Heart left ventricle (tissue), 13 donors: ENCODE data around the gene CACNA1G.

Experiments
- POLR2A ChIP-seq, 2 donors: fragments of 450-650 bp; IDR thresholded peaks; one replicate each; pipeline ENCODE4 v1.6.1; 2017; ENCODE audit warnings: antibody characterized with exemption in 2 of 2, mild to moderate bottlenecking in 2 of 2, moderate library complexity in 2 of 2
- TF ChIP-seq, protein P1 (sequence below), 12 donors: fragments of 200-600 bp; sonication (generic) in 4 of 12; IDR thresholded peaks; one replicate each; pipeline versions ENCODE4 v1.5.0 to v1.8.0; 2018 to 2022; ENCODE audit warnings: antibody characterized with exemption in 12 of 12, mild to moderate bottlenecking in 5 of 12
- donor health status: ischemic (EF 13 %, LVEDD 7.1; RV severe dilation, severe dysfunction).
- donor health status: DM: no; HTN: yes; CAD: no.
- donor health status: DM: no; HTN: no; CAD: no.
- donor health status: ischemic (EF 25% LVEDD 6.9; RV normal size, moderate dysfunction).
- donor health status: ischemic (EF 25% LVEDD 5.7; RV mildly dilated, moderate dysfunction).
- donor health status: ischemic (EF 35%, LVEDD 5.7; RV mildly dilated, moderate dysfunction).
- donor health status: nonischemic (EF 11% LVEDD 7.7; RV severe dilation, severe dysfunction).
- donor health status: DM: yes; HTN: yes; CAD: no.
- donor health status: PGD.
- donor health status: ischemic (EF 29% LVEDD 5.4; RV normal size, mild dysfunction).
- donor health status: nonischemic (EF 23%, LVEDD 6.1; RV moderate dilation, normal function).

DNA sequence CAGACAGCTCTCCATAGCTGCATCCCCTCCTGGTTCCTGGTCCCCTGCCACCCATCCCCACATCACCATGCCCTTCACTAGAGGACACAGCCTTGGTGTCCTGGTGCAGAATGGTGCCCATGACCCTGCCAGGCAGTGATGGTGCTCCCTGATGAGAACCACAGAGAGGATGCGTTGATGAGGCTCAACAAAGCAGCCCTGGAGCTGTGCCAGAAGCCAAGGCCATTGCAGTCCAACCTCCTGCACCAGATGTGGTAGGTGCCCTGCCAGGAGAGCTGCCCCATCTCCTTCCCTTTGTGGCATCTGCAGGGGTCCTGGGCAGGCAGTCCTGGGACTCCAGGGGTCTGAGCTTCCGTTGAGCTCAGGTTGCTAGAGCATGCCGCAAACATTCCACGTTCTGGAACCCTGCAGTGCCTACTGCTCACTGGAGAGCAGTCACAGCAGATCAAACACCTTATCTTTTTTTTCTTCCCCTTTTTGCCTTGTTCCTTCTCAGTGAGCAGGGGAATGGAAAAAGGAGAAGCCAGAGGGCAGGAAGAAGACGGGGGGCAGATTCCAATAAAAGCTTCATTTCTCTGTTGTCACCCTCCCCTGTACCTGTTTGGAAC lies 33.3 kb upstream of the CACNA1G start:
- TF ChIP-seq, protein P1, sequence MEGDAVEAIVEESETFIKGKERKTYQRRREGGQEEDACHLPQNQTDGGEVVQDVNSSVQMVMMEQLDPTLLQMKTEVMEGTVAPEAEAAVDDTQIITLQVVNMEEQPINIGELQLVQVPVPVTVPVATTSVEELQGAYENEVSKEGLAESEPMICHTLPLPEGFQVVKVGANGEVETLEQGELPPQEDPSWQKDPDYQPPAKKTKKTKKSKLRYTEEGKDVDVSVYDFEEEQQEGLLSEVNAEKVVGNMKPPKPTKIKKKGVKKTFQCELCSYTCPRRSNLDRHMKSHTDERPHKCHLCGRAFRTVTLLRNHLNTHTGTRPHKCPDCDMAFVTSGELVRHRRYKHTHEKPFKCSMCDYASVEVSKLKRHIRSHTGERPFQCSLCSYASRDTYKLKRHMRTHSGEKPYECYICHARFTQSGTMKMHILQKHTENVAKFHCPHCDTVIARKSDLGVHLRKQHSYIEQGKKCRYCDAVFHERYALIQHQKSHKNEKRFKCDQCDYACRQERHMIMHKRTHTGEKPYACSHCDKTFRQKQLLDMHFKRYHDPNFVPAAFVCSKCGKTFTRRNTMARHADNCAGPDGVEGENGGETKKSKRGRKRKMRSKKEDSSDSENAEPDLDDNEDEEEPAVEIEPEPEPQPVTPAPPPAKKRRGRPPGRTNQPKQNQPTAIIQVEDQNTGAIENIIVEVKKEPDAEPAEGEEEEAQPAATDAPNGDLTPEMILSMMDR (IDR thresholded peaks at IDR 0.05), result no peak
- no peak for TF ChIP-seq POLR2A (IDR thresholded peaks at IDR 0.05)
